PC-3 (cell line): Measurements from ENCODE around the gene VSTM5. TPM values are rescaled to one million over a fixed set of nuclear protein-coding genes. Genes with fewer than 3 reads are reported as not detected.

Experiments
- ATAC-seq: fragments of 200-7000 bp; cut with Tn5 transposase; 2 replicates; pipeline ENCODE4 v1.9.1; 2020; ENCODE audit warnings: mild to moderate bottlenecking, moderate library complexity
- BruUV-seq: library from RNA; stranded (reverse); fragments of 400-500 nt; replicated peaks from 2 replicates; lab custom pipeline; 2021; lab: Mats Ljungman, UMichigan
- CTCF ChIA-PET: fragments of 300-600 bp; sonication (Branson Sonifier 250); formaldehyde crosslinking; loops from one replicate; lab custom pipeline; 2022; ENCODE audit warnings: antibody characterized with exemption; lab: Charles Lee
- POLR2A ChIA-PET: fragments of 300-600 bp; sonication (Branson Sonifier 250); formaldehyde crosslinking; loops from one replicate; lab custom pipeline; 2022; ENCODE audit warnings: antibody characterized with exemption; ENCODE audit not compliant: unreplicated experiment; lab: Charles Lee
- DNase-seq: peaks from one replicate; pipeline ENCODE4 v3.0.0-alpha.2; 2015
- H2AFZ ChIP-seq: fragments of 300-600 bp; sonication (generic); 2 replicates; pipeline ENCODE4 v1.6.0; 2016; ENCODE audit warnings: antibody characterized with exemption, low read length
- H3F3A ChIP-seq: fragments of 300-600 bp; sonication (generic); one replicate; pipeline ENCODE4 v1.6.0; 2017; ENCODE audit warnings: antibody characterized with exemption, low read length, control low read depth, mild to moderate bottlenecking; ENCODE audit not compliant: unreplicated experiment
- H3K27ac ChIP-seq: fragments of 300-600 bp; sonication (generic); 2 replicates; pipeline ENCODE4 v1.5.1; 2016; ENCODE audit warnings: mild to moderate bottlenecking, low read length
- H3K27me3 ChIP-seq: fragments of 300-600 bp; sonication (generic); 2 replicates; pipeline ENCODE4 v1.6.1; 2016; ENCODE audit warnings: low read length, mixed read lengths
- H3K36me3 ChIP-seq: fragments of 300-600 bp; sonication (generic); 2 replicates; pipeline ENCODE4 v1.6.1; 2016; ENCODE audit warnings: low read depth, mixed run types, low read length, mixed read lengths
- H3K4me1 ChIP-seq: fragments of 300-600 bp; sonication (generic); 2 replicates; pipeline ENCODE4 v1.5.1; 2016; ENCODE audit warnings: low read length; ENCODE audit not compliant: insufficient read depth
- H3K4me2 ChIP-seq: fragments of 300-600 bp; sonication (generic); 2 replicates; pipeline ENCODE4 v1.6.0; 2016; ENCODE audit warnings: low read length
- H3K4me3 ChIP-seq: fragments of 300-600 bp; sonication (generic); 2 replicates; pipeline ENCODE4 v1.5.1; 2016; ENCODE audit warnings: mild to moderate bottlenecking, low read length, mixed read lengths
- H3K79me2 ChIP-seq: fragments of 300-600 bp; sonication (generic); 2 replicates; pipeline ENCODE4 v1.6.1; 2017; ENCODE audit warnings: low read length, mixed read lengths
- H3K9ac ChIP-seq: fragments of 300-600 bp; sonication (generic); 2 replicates; pipeline ENCODE4 v1.6.0; 2016; ENCODE audit warnings: mild to moderate bottlenecking, low read length
- H3K9me2 ChIP-seq: fragments of 300-600 bp; sonication (generic); replicated peaks from 2 replicates; pipeline ENCODE4 v1.6.1; 2016; ENCODE audit warnings: mixed run types, low read length, mixed read lengths
- H3K9me3 ChIP-seq: fragments of 300-600 bp; sonication (generic); 2 replicates; pipeline ENCODE4 v1.6.1; 2016; ENCODE audit warnings: low read length, mixed read lengths
- H4K20me1 ChIP-seq: fragments of 300-600 bp; sonication (generic); 2 replicates; pipeline ENCODE4 v1.6.1; 2016; ENCODE audit warnings: low read length, mixed read lengths
- EZH2 ChIP-seq: fragments of 300-600 bp; sonication (generic); IDR thresholded peaks from one replicate; pipeline ENCODE4 v1.6.1; 2017; ENCODE audit warnings: antibody characterized with exemption, mild to moderate bottlenecking, low read length; ENCODE audit not compliant: unreplicated experiment
- intact Hi-C: fragments of 100-400 bp; cut with micrococcal nuclease; formaldehyde crosslinking; loops from 2 replicates; pipeline ENCODE4 v1.9.0; 2023
- total RNA-seq: library from RNA; depleted of rRNA; stranded (reverse); fragments of >200 nt; gene quantifications from 2 replicates; pipeline ENCODE4 v1.2.3, GENCODE V29; 2014; rRNA removed

Gene VSTM5
- total RNA-seq, 1 experiment from 2014 or later = 15.6 TPM

DNA sequence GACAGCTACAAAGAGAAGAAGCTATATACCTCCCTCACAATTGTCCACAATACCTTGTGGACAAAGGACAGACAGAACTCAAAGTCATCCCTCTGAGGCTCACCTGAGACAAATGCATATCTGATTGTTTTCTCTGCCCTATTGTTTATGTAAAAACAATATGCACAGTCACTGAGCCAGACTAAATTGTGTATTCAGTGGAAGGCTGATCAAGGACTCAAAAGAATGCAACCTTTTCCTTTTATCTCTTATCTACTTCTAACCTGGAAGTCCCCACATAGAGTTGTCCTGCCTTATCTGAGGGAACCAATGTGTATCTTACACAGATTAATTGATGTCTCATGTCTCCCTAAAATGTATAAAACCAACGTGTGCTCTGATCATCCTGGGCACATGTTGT is 80.3 kb downstream of the VSTM5 start:
- TF ChIP-seq EZH2 = no peak
- Histone ChIP-seq H3K9ac (no peak overlapping the region), H3K9me3 (no peaks in the 10 kb centered on the region), H3F3A (no peaks in the 10 kb centered on the region), H3K27ac (no peak overlapping the region), H3K36me3 (no peaks in the 10 kb centered on the region), H3K4me2 (no peak overlapping the region), H3K4me3 (no peak overlapping the region), H2AFZ (no peak overlapping the region), H3K27me3 (no peaks in the 10 kb centered on the region), H3K4me1 (peaks cover 14% of the 10 kb centered on the region), H3K79me2 (no peaks in the 10 kb centered on the region), H3K9me2 (no peaks in the 10 kb centered on the region), H4K20me1 (no peaks in the 10 kb centered on the region; the same call in 1 of the 2 replicates)
- no TSS peak for BruUV-seq
- ATAC-seq (no peak), DNase-seq (no peak)
- CTCF ChIA-PET = no interaction called here
- intact Hi-C loops = no loop called here
- POLR2A ChIA-PET = no interaction called here

Other genes with a start within 250 kb of the VSTM5 start
- gene CEP295, start 188.9 kb downstream of the VSTM5 start, total RNA-seq = 25.0 and 26.1 TPM in 2 replicates
- 117 and 135 TPM in 2 replicates for gene TAF1D, start 109.1 kb downstream of the VSTM5 start, total RNA-seq
- 24.3 and 32.4 TPM in 2 replicates for gene C11orf54, start 108.9 kb downstream of the VSTM5 start, total RNA-seq
- 50.6 and 58.5 TPM in 2 replicates for gene MED17, start 66.3 kb downstream of the VSTM5 start, total RNA-seq
- gene HEPHL1, start 170.7 kb upstream of the VSTM5 start, total RNA-seq = 3.3 and 4.4 TPM in 2 replicates